ENCODE measurements around the gene SLC4A1AP. TPM values are rescaled to one million over a fixed set of nuclear protein-coding genes. Genes with fewer than 3 reads are reported as not detected.

The SLC4A1AP gene
- polyA plus RNA-seq, 1 donor: 23.5 TPM

DNA sequence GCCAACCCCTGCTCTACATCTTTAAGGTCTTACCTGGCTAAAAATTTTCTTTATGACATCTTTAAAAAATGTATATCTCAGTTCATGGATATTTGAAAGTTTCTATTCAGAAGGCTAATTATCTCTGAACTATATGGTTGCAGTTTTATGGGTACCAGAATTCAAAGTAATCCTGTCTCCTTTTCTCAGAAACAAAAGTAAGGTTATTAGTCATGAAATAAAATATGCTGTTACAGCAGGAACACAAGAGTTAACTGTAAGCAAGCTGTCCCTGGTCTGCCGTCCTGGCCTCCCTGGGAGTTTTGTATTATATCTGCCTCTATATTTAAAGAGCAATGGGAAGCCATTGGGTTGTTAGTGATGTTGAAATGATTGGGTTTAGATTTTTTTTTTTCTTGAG is 34.0 kb downstream of the SLC4A1AP start:
- H3K27ac ChIP-seq (ENCODE audit: low read length): no peak overlapping the region
- H3K4me3 ChIP-seq (ENCODE audit: low read length): no peak overlapping the region
- H3K4me1 ChIP-seq (ENCODE audit: control insufficient read depth, insufficient read depth, low read length): peaks cover 11% of the 10 kb centered on the region
- no peaks in the 10 kb centered on the region for H3K9me3 ChIP-seq (ENCODE audit: control insufficient read depth, low read depth, low read length)
- no CpG with 5 or more reads among the region's 1 CpG for WGBS (ENCODE audit: insufficient coverage, low lambda C conversion rate)
- no peak for DNase-seq
- peaks cover 18% of the 10 kb centered on the region for H3K36me3 ChIP-seq (ENCODE audit: control insufficient read depth, insufficient read depth, low read length)
- H3K27me3 ChIP-seq (ENCODE audit: control insufficient read depth, insufficient read depth, low read length): no peaks in the 10 kb centered on the region

DNA sequence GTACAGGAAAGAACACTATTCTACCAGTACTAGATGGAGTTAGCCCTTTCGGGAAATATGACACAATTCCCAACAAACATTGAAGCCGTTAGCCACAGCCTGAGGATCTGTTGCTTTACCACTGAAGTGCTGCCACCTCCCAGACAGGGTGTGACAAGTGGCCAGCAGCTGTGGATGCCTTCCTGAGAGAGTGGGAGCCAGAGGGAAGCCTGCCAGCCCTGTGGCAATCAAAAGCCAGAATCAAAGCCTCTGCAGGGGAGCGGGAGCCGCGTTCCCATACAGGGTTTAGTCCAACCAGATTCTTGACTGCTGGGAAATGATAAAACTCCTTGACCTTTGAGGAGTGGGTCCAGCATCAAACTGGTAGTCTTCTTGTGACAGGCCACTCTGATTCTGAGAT is 38.0 kb downstream of the SLC4A1AP start:
- Histone ChIP-seq H3K36me3 (ENCODE audit: control insufficient read depth, insufficient read depth, low read length) (peaks cover 2% of the 10 kb centered on the region), H3K27me3 (ENCODE audit: control insufficient read depth, insufficient read depth, low read length) (no peaks in the 10 kb centered on the region), H3K4me3 (ENCODE audit: low read length) (no peak overlapping the region), H3K9me3 (ENCODE audit: control insufficient read depth, low read depth, low read length) (no peaks in the 10 kb centered on the region), H3K4me1 (ENCODE audit: control insufficient read depth, insufficient read depth, low read length) (peaks cover 28% of the 10 kb centered on the region), H3K27ac (ENCODE audit: low read length) (no peak overlapping the region)
- WGBS (ENCODE audit: insufficient coverage, low lambda C conversion rate): no CpG with 5 or more reads among the region's 5 CpGs
- DNase-seq: no peak

DNA sequence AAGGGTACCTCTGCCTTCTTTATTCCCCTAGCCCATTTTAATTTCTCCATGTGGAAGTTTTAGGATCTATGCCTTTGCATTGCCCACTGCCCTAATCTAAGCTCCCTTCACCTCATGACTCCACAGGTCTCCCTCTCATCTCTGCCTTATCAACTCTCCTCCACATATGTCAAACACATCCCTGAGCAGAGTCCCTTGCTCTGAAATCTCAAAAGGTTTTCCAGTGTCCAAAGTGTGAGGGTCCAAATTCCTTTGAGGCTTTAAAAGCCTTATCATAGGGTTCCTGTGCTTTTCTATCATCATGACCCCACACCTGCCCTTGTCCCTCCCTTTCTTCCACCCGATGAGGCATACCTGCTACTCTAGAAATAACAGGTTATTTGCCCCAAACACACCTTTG is 38.6 kb downstream of the SLC4A1AP start:
- H3K4me3 ChIP-seq (ENCODE audit: low read length): no peak overlapping the region
- 50% methylated on average over 1 of the region's 1 CpG for WGBS (ENCODE audit: insufficient coverage, low lambda C conversion rate)
- peaks cover 28% of the 10 kb centered on the region for H3K4me1 ChIP-seq (ENCODE audit: control insufficient read depth, insufficient read depth, low read length)
- DNase-seq: peak; percentile 48 to 76
- H3K9me3 ChIP-seq (ENCODE audit: control insufficient read depth, low read depth, low read length): no peaks in the 10 kb centered on the region
- peaks cover 2% of the 10 kb centered on the region for H3K36me3 ChIP-seq (ENCODE audit: control insufficient read depth, insufficient read depth, low read length)
- no peaks in the 10 kb centered on the region for H3K27me3 ChIP-seq (ENCODE audit: control insufficient read depth, insufficient read depth, low read length)
- no peak overlapping the region for H3K27ac ChIP-seq (ENCODE audit: low read length)

DNA sequence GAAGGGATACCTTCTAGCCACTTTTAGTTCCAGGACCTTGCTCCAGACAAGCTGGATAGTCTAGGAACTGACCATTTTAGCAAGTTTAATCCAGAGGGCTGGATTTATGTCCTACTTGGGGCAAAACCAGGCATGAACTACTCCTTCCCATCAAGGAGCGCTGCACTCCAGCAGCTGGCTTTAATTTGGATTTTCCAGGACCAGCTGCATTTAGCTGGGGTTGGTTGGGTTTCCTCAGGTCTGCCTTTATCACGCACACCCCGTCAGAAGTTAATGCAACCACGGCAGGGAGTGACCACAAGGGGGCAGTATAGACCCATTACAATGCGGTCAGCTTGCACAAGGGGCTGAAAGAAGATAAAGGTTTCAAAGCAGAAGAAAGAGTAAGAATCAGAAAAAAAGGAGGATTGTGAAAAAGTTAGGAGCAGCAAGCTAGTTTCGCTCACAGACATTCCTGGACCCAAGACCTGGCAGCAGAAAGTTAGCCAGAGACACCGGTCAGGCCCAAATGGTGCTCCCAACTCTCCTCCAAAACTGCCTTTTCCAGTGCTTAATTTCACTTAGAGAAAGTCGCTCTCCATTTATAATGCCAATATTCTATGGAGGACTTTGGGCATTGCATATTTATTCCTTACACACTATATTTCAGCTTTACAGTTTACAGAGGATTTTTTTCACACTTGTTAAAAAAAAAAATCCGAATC is 40.1 kb downstream of the SLC4A1AP start:
- no peaks in the 10 kb centered on the region for H3K9me3 ChIP-seq (ENCODE audit: control insufficient read depth, low read depth, low read length)
- H3K27ac ChIP-seq (ENCODE audit: low read length): no peak overlapping the region
- peaks cover 28% of the 10 kb centered on the region for H3K4me1 ChIP-seq (ENCODE audit: control insufficient read depth, insufficient read depth, low read length)
- no peak overlapping the region for H3K4me3 ChIP-seq (ENCODE audit: low read length)
- H3K27me3 ChIP-seq (ENCODE audit: control insufficient read depth, insufficient read depth, low read length): no peaks in the 10 kb centered on the region
- WGBS (ENCODE audit: insufficient coverage, low lambda C conversion rate): 40% methylated on average over 3 of the region's 9 CpGs
- no peaks in the 10 kb centered on the region for H3K36me3 ChIP-seq (ENCODE audit: control insufficient read depth, insufficient read depth, low read length)
- peak; percentile 80 to 81 for DNase-seq

DNA sequence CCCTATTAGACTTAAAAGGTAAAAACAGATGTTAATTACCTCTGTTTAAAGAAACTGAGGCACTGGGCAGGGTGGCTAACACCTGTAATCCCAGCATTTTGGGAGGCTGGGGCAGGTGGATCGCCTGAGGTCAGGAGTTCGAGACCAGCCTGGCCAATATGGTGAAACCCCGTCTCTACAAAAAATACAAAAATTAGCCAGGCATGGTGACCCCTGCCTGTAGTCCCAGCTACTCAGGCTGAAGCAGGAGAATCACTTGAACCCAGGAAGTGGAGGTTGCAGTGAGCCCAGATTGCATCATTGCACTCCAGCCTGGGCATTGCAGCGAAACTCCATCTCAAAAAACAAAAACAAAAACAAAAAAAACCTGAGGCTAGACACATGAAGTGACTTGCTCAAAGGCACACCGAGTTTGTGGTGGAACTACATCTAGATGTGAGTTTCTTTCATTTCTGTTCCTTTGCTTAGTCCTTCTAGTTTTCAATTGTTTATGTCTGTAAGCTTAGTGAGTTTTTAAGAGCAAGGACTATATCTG is 40.7 kb downstream of the SLC4A1AP start:
- no CpG with 5 or more reads among the region's 5 CpGs for WGBS (ENCODE audit: insufficient coverage, low lambda C conversion rate)
- H3K9me3 ChIP-seq (ENCODE audit: control insufficient read depth, low read depth, low read length): no peaks in the 10 kb centered on the region
- no peak overlapping the region for H3K27ac ChIP-seq (ENCODE audit: low read length)
- H3K27me3 ChIP-seq (ENCODE audit: control insufficient read depth, insufficient read depth, low read length): no peaks in the 10 kb centered on the region
- H3K4me3 ChIP-seq (ENCODE audit: low read length): no peak overlapping the region
- no peaks in the 10 kb centered on the region for H3K36me3 ChIP-seq (ENCODE audit: control insufficient read depth, insufficient read depth, low read length)
- peaks cover 28% of the 10 kb centered on the region for H3K4me1 ChIP-seq (ENCODE audit: control insufficient read depth, insufficient read depth, low read length)
- DNase-seq: no peak

DNA sequence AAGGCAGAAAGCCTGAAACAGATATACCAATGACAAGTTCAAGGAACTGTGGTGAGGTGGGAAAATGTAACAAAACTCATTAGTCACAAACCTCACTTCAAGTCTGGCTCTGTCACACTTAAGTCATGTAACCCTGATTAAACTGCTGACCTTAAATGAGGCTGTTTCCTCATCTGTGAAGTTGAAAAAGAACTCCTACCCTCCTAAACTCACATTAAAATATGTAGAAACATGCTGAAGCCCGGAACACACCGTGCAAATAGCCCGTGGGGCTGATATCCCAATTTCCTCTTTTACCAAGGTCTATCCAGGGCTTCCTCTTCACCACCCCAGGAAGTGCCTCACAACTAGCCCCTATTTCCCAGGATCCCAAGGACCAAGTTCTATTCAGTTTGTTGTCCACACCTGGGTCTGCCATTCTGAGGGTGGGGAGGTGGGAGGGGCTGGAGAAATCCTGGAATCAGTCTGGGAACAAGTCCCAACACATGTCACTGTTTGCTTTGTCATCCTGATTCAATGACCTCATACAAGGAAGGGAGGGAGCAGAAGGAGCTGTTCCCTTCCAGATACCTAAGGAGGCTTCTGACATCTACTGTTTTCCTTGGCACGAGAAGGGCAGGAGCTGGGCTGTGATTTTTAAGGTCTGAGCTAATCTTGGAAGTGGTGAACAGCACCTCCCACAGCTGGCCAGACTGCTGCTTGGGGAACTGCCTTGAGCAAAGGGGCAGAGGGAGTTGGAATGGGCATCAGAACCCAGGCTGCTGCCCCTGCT is 42.3 kb downstream of the SLC4A1AP start:
- no peaks in the 10 kb centered on the region for H3K36me3 ChIP-seq (ENCODE audit: control insufficient read depth, insufficient read depth, low read length)
- no peaks in the 10 kb centered on the region for H3K9me3 ChIP-seq (ENCODE audit: control insufficient read depth, low read depth, low read length)
- no peaks in the 10 kb centered on the region for H3K27me3 ChIP-seq (ENCODE audit: control insufficient read depth, insufficient read depth, low read length)
- no CpG with 5 or more reads among the region's 4 CpGs for WGBS (ENCODE audit: insufficient coverage, low lambda C conversion rate)
- peak; percentile 62 to 83 for DNase-seq
- H3K27ac ChIP-seq (ENCODE audit: low read length): no peak overlapping the region
- H3K4me3 ChIP-seq (ENCODE audit: low read length): no peak overlapping the region
- H3K4me1 ChIP-seq (ENCODE audit: control insufficient read depth, insufficient read depth, low read length): peaks cover 28% of the 10 kb centered on the region

DNA sequence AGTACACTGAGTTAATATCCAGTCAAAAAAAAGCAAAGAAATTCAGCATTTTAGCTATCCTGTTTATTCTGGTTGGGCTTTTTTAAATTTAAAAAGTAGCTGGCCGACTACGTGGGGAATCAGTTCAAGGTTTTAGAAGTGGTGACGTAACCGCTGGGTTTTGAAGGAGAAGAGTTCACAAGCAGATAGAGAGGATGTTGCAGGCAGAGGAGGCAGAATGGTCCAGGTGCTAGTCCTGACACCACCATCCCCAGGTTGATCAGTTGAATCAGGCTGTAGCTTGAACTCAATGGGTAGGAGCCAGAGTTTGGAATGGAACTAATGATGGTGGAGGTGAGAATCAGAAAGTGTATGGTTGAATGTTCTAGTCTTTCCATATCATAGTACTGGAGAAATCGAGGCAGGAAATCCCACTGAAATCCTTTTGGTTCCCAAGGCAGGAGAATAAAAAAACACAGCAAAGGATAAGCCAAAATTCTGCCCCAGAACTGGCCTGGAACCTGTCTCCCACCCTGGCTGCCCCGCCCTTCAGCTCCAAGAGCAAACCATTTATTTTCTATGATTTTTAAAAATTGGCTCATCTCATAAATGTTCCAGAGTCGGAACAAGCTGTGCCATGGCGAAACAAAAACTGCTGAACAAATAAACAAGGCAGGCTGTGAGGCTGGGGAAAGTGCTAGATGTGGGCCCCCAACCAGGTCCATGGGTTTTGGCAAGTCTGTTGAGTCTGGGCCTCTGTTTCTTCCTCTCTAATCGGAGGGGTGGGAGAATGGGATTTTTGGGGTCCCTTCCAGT is 44.0 kb downstream of the SLC4A1AP start:
- Histone ChIP-seq H3K36me3 (ENCODE audit: control insufficient read depth, insufficient read depth, low read length) (no peaks in the 10 kb centered on the region), H3K4me1 (ENCODE audit: control insufficient read depth, insufficient read depth, low read length) (peaks cover 17% of the 10 kb centered on the region), H3K9me3 (ENCODE audit: control insufficient read depth, low read depth, low read length) (no peaks in the 10 kb centered on the region), H3K27me3 (ENCODE audit: control insufficient read depth, insufficient read depth, low read length) (no peaks in the 10 kb centered on the region), H3K4me3 (ENCODE audit: low read length) (no peak overlapping the region), H3K27ac (ENCODE audit: low read length) (no peak overlapping the region)
- DNase-seq: no peak
- 100% methylated on average over 4 of the region's 9 CpGs for WGBS (ENCODE audit: insufficient coverage, low lambda C conversion rate)

DNA sequence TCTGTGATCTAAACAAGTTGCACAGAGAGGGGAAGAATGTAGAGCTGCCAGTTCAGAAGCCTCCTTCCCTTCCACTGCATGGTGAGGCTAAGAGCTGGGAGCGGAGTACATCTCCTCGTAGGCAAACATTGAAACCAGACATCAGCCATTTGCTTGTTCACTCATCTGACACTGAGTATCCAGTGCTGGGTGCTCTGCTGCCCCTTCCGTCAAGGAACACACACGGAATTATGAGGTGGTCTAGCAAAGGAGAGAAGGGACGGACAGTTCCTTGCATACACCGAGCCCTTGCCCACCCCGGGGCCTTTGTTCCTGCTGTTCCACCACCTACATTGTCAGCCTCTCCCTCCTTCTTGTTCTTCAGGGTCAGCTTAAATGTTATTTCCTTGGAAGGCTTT is 44.6 kb downstream of the SLC4A1AP start:
- no peak overlapping the region for H3K27ac ChIP-seq (ENCODE audit: low read length)
- H3K4me3 ChIP-seq (ENCODE audit: low read length): no peak overlapping the region
- no peaks in the 10 kb centered on the region for H3K36me3 ChIP-seq (ENCODE audit: control insufficient read depth, insufficient read depth, low read length)
- WGBS (ENCODE audit: insufficient coverage, low lambda C conversion rate): no CpG with 5 or more reads among the region's 7 CpGs
- no peaks in the 10 kb centered on the region for H3K27me3 ChIP-seq (ENCODE audit: control insufficient read depth, insufficient read depth, low read length)
- peaks cover 11% of the 10 kb centered on the region for H3K4me1 ChIP-seq (ENCODE audit: control insufficient read depth, insufficient read depth, low read length)
- H3K9me3 ChIP-seq (ENCODE audit: control insufficient read depth, low read depth, low read length): no peaks in the 10 kb centered on the region
- no peak for DNase-seq

DNA sequence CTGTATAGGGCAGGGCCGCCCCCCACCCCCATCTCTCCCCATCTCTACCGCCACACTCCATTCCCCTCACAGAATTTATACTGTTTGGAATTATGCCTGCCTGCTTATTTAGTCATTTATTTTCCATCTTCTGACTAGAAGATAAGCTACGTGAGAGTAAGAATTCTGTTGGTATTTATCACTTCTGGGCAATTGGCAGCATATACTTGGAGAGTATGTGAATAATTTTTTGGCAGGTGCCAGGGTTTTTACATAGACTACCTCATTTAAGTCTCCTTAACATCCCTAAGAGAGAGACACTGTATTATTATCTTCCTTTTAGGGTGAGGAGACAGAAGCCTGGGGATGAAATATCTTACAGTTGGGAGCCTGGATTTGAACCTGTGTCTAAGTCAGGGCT is 45.0 kb downstream of the SLC4A1AP start:
- Histone ChIP-seq H3K4me3 (ENCODE audit: low read length) (no peak overlapping the region), H3K9me3 (ENCODE audit: control insufficient read depth, low read depth, low read length) (no peaks in the 10 kb centered on the region), H3K4me1 (ENCODE audit: control insufficient read depth, insufficient read depth, low read length) (peaks cover 7% of the 10 kb centered on the region), H3K27ac (ENCODE audit: low read length) (no peak overlapping the region), H3K27me3 (ENCODE audit: control insufficient read depth, insufficient read depth, low read length) (no peaks in the 10 kb centered on the region), H3K36me3 (ENCODE audit: control insufficient read depth, insufficient read depth, low read length) (no peaks in the 10 kb centered on the region)
- 100% methylated on average over 1 of the region's 3 CpGs for WGBS (ENCODE audit: insufficient coverage, low lambda C conversion rate)
- DNase-seq: no peak

DNA sequence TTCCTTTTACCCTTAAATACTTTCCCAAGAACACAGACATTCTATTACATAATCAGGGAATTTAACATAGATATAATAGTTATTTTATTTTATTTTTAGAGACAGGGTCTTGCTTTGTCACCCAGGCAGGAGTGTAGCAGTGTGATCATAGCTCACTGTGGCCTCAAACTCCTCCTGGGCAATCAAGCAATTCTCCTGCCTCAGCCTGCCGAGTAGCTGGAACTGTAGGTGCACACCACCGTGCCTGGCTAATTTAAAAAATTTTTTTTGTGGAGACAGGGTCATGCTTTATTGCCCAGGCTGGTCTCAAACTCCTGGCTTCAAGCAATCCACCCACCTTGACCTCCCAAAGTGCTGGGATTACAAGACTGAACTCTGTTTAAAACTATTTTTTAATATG is 45.6 kb downstream of the SLC4A1AP start:
- Histone ChIP-seq H3K27me3 (ENCODE audit: control insufficient read depth, insufficient read depth, low read length) (no peaks in the 10 kb centered on the region), H3K27ac (ENCODE audit: low read length) (no peak overlapping the region), H3K4me1 (ENCODE audit: control insufficient read depth, insufficient read depth, low read length) (peaks cover 4% of the 10 kb centered on the region), H3K4me3 (ENCODE audit: low read length) (no peak overlapping the region), H3K36me3 (ENCODE audit: control insufficient read depth, insufficient read depth, low read length) (no peaks in the 10 kb centered on the region), H3K9me3 (ENCODE audit: control insufficient read depth, low read depth, low read length) (no peaks in the 10 kb centered on the region)
- WGBS (ENCODE audit: insufficient coverage, low lambda C conversion rate): no CpG with 5 or more reads among the region's 2 CpGs
- no peak for DNase-seq

All from large intestine (tissue), 3 donors.